OCI-LY3 (cell line): ENCODE measurements around the gene MIS18A.

Experiments
- H2AFZ ChIP-seq: fragments of 200-600, 300-600 bp; shearing (Covaris generic); 2 replicates; pipeline ENCODE4 v1.6.0; 2014; ENCODE audit warnings: antibody characterized with exemption, low read depth, low read length
- H3K27ac ChIP-seq: fragments of 200-600, 300-600 bp; sonication (generic); 2 replicates; pipeline ENCODE4 v1.5.1; 2014; ENCODE audit warnings: mild to moderate bottlenecking, low read length, moderate library complexity, mixed read lengths
- H3K27me3 ChIP-seq: fragments of 200-600, 300-600 bp; sonication (generic); 2 replicates; pipeline ENCODE4 v1.6.1; 2014; ENCODE audit warnings: low read depth, low read length, mixed read lengths
- H3K36me3 ChIP-seq: fragments of 200-600, 300-600 bp; sonication (generic); replicated peaks from 2 replicates; pipeline ENCODE3; 2014; ENCODE audit warnings: low read depth, low read length, mixed read lengths
- H3K4me1 ChIP-seq: fragments of 300-600, 200-600 bp; sonication (generic); 2 replicates; pipeline ENCODE4 v1.6.1; 2014; ENCODE audit warnings: low read length, mixed read lengths
- H3K4me2 ChIP-seq: fragments of 200-600, 300-600 bp; sonication (generic); 2 replicates; pipeline ENCODE4 v1.6.1; 2014; ENCODE audit warnings: low read length, mixed read lengths
- H3K4me3 ChIP-seq: fragments of 300-600, 200-600 bp; sonication (generic); 2 replicates; pipeline ENCODE4 v1.5.1; 2014; ENCODE audit warnings: antibody characterized with exemption, mild to moderate bottlenecking, low read length, moderate library complexity
- H3K79me2 ChIP-seq: fragments of 300-600, 200-600 bp; shearing (Covaris generic); 2 replicates; pipeline ENCODE4 v1.6.1; 2014; ENCODE audit warnings: mild to moderate bottlenecking, low read length, mixed read lengths
- H3K9ac ChIP-seq: fragments of 300-600, 200-600 bp; shearing (Covaris generic); 2 replicates; pipeline ENCODE4 v1.6.0; 2014; ENCODE audit warnings: mild to moderate bottlenecking, low read length, moderate library complexity
- H3K9me3 ChIP-seq: fragments of 200-600, 300-600 bp; shearing (Covaris generic); 2 replicates; pipeline ENCODE4 v1.6.1; 2014; ENCODE audit warnings: low read length, mixed read lengths; ENCODE audit not compliant: insufficient read depth
- H4K20me1 ChIP-seq: fragments of 200-600, 300-600 bp; sonication (generic); 2 replicates; pipeline ENCODE4 v1.6.1; 2016; ENCODE audit warnings: low read length, mixed read lengths; ENCODE audit not compliant: insufficient read depth
- CTCF ChIP-seq: fragments of 200-600, 300-600 bp; sonication (generic); IDR thresholded peaks from 2 replicates; pipeline ENCODE4 v1.5.1; 2014; ENCODE audit warnings: antibody characterized with exemption, low read length, low read depth
- EZH2phosphoT487 ChIP-seq: fragments of 200-600 bp; shearing (Covaris generic); IDR thresholded peaks from 2 replicates; pipeline ENCODE4 v1.6.1; 2018; ENCODE audit warnings: antibody characterized with exemption, mixed run types, low read depth

The MIS18A gene

DNA sequence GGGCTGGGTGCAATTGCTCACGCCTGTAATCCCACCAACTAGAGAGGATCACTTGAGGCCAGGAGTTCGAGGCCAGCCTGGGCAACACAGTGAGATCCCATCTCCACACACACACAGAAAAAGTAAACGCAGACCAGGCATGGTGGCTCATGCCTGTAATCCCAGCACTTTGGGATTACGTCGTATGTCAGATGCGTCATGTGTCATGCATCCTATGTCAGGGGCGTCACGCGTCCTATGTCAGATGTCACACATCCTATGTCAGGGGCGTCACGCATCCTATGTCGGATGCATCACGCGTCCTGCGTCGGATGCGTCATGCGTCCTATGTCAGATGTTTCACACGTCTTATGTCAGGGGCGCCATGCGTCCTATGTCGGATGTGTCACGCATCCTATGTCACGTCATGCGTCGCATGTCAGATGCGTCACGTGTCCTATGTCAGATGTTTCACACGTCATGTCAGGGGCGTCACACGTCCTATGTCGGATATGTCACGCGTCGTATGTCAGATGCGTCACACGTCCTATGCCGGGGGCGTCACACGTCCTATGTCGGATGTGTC lies 21.4 kb upstream of the MIS18A start:
- no peak overlapping the region for H3K27ac ChIP-seq
- H3K9me3 ChIP-seq: no peaks in the 10 kb centered on the region
- H2AFZ ChIP-seq: no peak overlapping the region
- H3K4me1 ChIP-seq: no peaks in the 10 kb centered on the region
- no peaks in the 10 kb centered on the region for H3K36me3 ChIP-seq
- H3K9ac ChIP-seq: no peak overlapping the region
- H3K27me3 ChIP-seq: no peaks in the 10 kb centered on the region
- no peaks in the 10 kb centered on the region for H3K79me2 ChIP-seq
- H4K20me1 ChIP-seq: no peaks in the 10 kb centered on the region
- TF ChIP-seq EZH2phosphoT487 (no peak), CTCF (no peak)
- no peak overlapping the region for H3K4me2 ChIP-seq
- H3K4me3 ChIP-seq: no peak overlapping the region

GRCh38 chr21:32299695-32300094 lies 20.8 kb upstream of the MIS18A start:
- H3K27ac ChIP-seq: no peak overlapping the region
- H3K27me3 ChIP-seq: no peaks in the 10 kb centered on the region
- H3K4me1 ChIP-seq: no peaks in the 10 kb centered on the region
- no peak for TF ChIP-seq CTCF
- TF ChIP-seq EZH2phosphoT487: no peak
- H2AFZ ChIP-seq: no peak overlapping the region
- no peak overlapping the region for H3K4me2 ChIP-seq
- H3K36me3 ChIP-seq: no peaks in the 10 kb centered on the region
- no peaks in the 10 kb centered on the region for H3K79me2 ChIP-seq
- no peaks in the 10 kb centered on the region for H3K9me3 ChIP-seq
- H3K9ac ChIP-seq: no peak overlapping the region
- no peak overlapping the region for H3K4me3 ChIP-seq
- no peaks in the 10 kb centered on the region for H4K20me1 ChIP-seq

GRCh38 chr21:32298658-32299081 lies 19.8 kb upstream of the MIS18A start, which contains the start of gene MRAP:
TSS of gene MRAP (plus strand) at chr21:32298855. CDS start at chr21:32298972, 117 bp downstream.
- Histone ChIP-seq H3K27me3 (no peaks in the 10 kb centered on the region), H4K20me1 (no peaks in the 10 kb centered on the region), H2AFZ (no peak within 1 kb of the TSS), H3K9me3 (no peaks in the 10 kb centered on the region), H3K27ac (no peak within 1 kb of the TSS), H3K9ac (no peak within 1 kb of the TSS), H3K4me1 (no peaks in the 10 kb centered on the region), H3K4me3 (no peak within 1 kb of the TSS), H3K36me3 (no peaks in the 10 kb centered on the region), H3K4me2 (no peak within 1 kb of the TSS), H3K79me2 (no peaks in the 10 kb centered on the region)
- no peak for TF ChIP-seq EZH2phosphoT487
- TF ChIP-seq CTCF: no peak

DNA sequence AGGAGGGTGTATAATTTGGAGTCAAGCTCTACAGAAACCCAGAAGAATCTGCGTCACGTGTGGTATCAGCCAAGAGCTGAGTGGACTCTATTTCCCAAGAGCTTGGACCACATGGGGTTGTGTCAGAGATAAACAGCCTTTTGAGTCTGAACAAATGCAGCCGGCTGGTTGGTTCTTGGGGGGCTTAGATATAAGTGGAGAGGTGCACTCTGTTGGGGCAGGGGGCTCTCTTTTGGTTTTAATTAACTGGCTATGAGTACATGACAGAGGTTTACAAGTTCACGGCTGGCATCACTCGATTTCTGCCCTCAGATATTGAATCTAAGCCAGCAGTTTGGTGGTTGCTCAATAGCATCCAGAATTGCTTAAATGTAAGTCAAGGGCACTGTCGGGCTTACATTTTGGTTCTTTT lies 19.3 kb upstream of the MIS18A start:
- Histone ChIP-seq H3K9me3 (no peaks in the 10 kb centered on the region), H3K9ac (no peak overlapping the region), H3K79me2 (no peaks in the 10 kb centered on the region), H3K4me3 (no peak overlapping the region), H3K4me2 (no peak overlapping the region), H4K20me1 (no peaks in the 10 kb centered on the region), H3K27me3 (no peaks in the 10 kb centered on the region), H2AFZ (no peak overlapping the region), H3K4me1 (no peaks in the 10 kb centered on the region), H3K27ac (no peak overlapping the region), H3K36me3 (no peaks in the 10 kb centered on the region)
- no peak for TF ChIP-seq EZH2phosphoT487
- TF ChIP-seq CTCF: no peak
